HG03521 (cell line): Measurements from ENCODE around the gene MAP4K3.
"Not testable (repeated sequence)": the region's sequence is repeated elsewhere in the genome, so short reads cannot be mapped to it uniquely, and the experiment has no call there.

ENCODE experiments used
- ATAC-seq: cut with Tn5 transposase; IDR thresholded peaks from one replicate; pipeline ENCODE4 v1.9.1; 2021; ENCODE audit warnings: mild to moderate bottlenecking, moderate library complexity; ENCODE audit not compliant: unreplicated experiment

The MAP4K3 gene

DNA sequence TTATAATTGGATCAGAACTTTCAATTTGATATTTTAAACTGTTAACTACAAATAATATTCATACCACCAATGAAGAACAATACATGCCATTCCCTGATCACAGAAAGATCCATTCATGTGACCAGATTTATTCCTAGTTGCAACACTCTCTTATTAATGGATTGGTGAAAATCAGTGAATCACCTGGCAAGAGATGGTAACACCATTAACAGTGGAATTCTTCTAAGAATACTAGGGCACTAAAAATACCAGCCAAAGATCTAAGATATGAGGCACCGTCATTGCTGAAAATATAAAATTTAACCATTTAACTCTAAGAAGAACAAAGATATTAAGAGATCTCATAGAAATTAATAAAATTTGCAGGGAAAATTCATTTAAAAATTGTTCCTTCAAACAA, 58.1 kb downstream of the MAP4K3 start:
- no peak for ATAC-seq

DNA sequence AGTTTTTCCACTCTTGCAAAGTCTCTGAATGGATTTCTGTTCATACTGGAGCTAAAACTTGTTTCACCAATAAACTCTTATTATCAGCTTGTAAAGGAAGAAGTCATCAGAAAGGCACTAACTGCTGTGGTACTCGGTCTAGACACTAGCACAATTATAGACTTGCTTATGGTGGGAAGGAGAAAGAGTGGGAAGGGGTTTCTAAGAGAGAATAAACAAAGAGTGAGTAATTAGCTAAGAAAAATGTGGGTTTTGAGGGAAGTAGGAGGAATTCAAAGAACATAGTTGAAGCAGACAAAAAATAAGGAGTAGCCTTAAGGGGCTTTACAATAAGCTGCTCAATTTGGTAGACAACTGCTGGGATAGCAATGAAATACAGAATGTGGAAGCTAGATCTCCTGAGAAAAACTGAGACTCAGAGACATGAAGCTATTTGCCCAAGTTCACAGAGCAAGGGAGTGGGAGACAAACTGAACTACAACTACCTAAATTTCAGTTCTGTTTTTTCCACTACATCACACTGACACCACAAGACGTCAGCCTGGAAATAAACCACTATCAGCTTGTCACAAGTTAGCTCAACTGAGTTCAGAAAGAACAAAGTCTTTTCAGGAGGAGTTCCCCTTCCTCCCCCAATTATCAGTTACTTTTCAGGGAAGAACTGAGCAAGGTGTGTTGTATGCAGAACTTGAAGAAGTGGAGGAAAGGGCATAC, 59.7 kb downstream of the MAP4K3 start:
- peak; percentile 79 for ATAC-seq

DNA sequence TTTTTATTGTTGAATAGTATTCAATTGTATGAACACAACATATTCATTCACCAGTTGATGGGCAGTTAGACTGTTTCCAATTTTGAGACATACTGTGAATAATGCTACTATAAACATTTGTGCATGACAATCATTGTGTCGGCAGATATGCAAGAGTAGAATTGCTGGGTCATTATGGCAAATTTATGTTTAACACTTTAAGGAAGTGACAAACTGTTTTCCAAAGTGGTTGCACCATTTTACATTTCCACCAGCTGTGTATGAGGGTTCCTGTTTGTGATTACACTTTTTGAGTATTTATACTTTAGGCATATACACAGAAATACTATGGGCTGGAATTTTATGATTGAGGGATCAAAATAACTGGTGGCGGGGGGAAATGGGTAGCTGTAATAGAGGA, 61.2 kb downstream of the MAP4K3 start:
- no peak for ATAC-seq

DNA sequence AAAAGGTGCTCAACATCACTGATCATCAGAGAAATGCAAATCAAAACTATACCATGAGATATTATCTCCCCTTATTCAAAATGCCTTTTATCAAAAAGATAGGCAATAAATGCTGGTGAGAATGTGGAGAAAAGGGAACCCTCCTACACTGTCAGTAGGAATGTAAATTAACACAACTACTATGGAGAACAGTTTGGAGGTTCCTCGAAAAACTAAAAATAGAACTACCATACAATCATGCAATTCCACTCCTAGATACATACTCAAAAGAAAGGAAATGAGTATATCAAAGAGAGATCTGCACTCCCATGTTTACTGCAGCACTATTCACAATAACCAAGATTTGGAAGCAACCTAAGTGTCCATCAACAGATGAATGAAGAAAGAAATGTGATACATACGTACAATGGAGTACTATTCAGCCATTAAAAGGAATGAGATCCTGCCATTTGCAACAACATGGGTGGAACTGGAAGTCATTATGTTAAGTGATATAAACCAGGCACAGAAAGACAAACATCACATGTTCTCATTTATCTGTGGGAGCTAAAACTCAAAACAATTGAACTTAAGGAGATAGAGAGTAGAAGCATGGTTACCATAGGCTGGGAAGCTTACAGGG, 63.8 kb downstream of the MAP4K3 start:
- no peak for ATAC-seq

DNA sequence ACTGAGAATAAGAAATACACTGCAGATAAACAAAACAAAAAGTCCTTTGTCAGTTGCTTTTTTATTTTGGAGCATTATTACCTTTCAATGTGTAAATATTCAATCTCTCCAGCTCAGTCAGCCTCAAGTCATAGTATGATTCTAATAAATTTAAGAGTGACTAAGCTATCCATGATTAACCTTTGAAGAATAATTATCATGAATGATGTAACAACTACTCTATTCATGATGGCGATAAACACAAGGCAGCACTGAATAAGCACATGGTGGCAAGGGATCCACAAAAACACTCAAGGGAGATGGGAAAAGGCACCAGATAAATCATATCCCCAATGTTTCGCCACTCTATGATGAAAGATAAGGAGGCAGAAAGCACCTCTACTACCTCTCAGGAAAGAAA, 67.0 kb downstream of the MAP4K3 start:
- ATAC-seq = no peak

DNA sequence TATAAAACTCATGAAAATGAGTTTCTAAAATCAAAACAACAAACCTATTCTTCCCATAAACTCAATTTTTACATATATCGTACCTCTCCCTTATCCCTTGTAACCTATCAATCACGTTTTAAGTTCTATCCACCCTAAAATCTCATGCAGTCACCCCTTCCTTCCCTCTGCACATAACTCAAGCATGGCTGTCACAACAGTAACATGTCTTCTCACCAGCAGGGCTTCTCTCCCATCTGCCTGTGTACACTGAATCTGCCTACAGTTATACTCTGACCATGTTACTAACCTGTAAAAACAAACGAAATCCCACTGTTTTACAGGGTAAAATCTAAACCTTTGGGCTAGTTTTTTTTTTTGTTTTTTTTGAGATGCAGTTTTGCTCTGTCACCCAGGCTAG, 68.2 kb downstream of the MAP4K3 start:
- no peak for ATAC-seq

DNA sequence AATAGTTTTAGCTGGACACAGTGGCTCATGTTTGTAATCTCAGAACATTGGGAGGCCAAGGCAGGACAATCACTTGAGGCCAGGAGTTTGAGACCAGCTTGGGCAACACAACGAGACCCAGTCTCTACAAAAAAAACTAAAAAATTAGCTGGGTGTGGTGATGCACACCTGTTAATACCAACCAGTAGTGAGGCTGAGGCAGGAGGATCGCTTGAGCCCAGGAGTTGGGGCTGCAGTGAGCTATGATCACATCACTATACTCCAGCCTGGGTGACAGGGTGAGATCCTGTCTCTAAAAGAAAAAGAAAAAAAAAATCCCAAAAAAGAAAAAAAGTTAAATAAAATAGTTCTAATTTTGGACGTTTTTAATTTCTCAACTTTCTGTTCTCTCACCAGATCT, 68.7 kb downstream of the MAP4K3 start:
- no peak for ATAC-seq

DNA sequence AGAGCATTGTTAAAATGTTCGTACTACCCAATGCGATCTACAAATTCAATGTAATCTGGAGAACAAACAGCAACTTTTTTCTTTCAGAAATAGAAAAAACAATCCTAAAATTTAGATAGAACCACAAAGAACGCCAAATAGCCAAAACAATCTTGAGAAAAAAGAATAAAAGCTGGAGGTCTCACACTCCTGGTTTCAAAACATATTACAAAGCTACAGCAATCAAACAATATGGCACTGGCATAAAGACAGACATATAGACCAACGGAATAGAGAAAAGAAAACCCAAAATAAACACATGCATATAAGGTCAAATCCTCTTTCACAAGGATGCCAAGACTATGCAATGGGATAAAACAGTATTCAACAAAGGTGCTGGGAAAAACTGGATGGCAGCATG, 74.5 kb downstream of the MAP4K3 start:
- ATAC-seq = no peak

DNA sequence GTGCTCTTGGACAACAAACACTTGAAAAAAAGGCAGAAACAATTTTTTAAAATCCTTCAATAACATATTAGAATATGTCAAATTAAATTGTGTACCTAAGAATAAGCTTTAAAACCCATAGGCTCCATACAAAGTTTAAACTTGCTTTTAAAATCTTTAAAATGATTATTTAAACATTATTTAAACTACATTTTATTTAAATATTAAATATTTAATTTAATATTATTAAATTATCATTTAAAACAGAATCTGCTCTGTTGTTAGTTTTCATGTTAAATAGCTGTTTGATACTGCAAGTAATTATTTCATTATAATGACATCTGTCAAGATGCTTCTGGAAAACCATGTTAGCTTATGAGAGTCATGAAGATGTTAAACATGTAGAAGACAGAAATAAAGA, 75.6 kb downstream of the MAP4K3 start:
- ATAC-seq = no peak

DNA sequence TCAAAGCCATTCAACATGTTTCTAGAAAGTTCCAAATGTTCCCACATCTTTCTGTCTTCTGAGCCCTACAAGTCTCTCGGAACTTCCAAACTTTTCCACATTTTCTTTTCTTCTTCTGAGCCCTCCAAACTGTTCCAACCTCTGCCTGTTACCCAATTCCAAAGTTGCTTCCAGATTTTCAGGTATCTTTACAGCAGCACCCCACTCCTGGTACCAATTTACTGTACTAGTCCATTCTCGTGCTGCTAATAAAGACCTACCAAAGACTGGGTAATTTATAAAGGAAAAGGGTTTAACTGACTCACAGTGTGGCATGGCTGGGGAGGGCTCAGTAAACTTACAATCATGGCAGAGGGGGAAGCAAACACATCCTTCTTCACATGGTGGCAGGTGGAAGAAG, 76.7 kb downstream of the MAP4K3 start:
- ATAC-seq = not testable (repeated sequence)

DNA sequence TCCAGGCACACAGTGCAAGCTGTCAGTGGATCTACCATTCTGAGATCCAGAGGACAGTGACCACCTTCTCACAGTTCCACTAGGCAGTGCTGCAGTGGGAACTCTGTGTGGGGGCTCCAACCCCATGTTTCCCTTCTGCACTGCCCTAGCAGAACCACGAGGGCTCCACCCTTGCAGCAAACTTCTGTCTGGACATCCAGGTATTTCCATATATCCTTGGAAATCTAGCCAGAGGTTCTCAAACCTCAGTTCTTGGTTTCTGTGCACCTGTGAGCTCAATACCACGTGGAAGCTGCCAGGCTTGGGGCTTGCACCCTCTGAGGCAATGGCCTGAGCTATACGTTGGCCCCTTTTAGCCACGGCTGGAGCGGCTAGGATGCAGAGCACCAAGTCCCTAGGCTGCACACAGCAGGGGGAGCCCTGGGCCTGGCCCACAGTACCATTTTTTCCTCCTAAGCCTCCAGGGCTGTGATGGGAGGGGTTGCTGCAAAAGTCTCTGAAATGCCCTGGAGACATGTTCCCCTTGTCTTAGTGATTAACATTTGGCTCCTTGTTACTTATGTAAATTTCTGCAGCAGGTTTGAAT, 77.5 kb downstream of the MAP4K3 start:
- no peak for ATAC-seq

DNA sequence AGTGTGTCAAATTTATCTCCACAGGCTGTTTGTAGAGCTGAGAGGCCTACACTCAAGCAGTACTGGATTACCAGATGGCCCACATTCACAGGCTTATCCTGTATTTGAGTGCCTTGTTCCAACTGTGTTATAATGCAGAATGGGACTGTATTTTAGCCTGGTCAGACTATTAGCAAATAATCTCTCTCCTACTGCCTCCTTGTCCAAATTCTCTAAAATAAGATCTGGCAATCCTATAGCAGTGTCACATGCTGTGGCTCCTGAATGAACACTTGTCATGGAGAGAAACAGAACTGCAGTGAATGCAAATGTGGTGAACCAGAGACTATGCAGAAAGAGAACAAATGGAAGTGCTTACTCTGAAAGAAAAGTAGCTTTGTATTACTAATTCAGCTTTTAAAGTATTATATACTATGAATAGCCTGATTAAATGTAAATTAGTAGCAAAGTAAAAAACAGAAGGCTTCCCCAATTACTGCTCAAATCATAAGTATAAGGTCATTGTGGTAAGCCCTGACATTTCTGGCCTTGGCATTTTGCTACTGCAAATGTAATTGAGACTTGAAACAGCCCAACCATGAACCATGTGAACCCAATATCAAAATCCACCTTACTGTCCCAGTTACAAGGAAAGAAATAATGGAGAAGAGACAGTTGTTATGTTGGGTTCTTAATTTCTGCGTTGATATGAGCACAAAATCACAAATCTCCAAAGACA, 80.0 kb downstream of the MAP4K3 start:
- no peak for ATAC-seq

DNA sequence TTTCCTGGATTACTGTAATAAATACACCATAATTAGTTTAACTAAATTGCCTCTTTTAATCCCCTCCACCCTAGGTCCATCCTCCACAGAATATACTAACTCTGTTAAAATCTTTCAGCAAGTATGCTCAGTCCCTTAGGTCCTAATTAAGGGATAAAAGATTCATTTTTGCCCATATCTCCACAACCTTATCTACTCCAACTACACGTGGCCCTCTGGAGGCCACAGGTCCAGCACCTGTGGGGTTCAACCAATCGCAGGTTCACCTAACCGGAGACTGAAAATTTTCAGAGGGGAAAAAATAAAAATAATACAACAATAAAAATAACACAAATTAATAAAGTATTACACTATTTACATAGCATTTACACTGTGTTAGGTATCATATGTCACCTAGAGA, 86.4 kb downstream of the MAP4K3 start:
- no peak for ATAC-seq

DNA sequence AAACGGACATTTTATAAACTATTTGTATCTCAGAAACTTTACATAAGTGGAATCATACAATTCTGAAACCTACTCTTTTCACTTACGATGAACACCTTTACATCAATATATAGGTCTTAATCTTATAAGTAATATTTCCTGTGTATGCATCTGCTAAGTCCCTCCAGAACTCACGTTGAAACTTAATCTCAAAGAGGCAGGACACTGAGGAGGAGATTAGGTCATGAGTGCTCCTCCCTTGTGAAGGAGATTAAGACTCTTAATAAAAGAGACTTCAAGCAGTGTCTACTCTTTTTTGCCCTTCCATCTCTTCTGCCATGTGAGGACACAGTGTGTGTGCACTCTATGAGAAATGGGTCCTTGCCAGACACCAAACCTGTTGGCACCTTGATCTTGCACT, 98.6 kb downstream of the MAP4K3 start:
- no peak for ATAC-seq

DNA sequence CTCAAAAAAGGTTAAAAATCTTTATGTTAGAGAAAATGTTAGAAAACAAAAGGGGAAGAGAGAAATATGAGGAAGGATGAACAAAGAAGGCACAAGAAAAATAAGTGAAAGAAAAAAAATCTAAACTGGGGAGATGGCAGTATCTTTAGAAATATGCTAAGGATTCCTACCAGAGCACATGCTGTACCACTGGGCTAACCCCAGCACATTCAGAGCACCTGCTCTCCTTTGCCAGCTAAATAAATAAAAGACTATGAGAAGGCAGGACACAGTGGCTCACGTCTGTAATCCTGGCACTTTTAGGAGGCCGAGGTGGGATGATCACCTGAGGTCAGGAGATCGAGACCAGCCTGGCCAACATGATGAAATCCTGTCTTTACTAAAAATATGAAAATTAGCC, 101.2 kb downstream of the MAP4K3 start:
- no peak for ATAC-seq

DNA sequence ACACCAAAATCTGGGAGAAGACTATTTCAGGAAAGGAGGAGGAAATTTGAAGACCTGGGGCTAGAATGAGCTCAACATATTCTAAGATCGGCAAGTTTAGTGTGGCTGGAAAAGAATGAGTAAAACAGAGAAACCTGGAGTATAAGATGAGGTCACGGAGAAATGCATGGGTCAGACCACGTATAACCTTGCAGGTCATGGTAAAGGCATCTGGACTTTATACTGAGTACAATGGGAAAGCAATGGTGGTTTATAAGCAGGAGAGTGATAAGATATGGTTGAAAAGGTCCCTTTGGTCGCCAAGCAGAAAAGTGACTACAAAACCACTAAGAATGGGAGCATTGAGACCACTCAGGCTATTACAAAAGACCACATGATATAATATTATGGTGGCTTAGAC, 102.1 kb downstream of the MAP4K3 start:
- ATAC-seq = no peak

DNA sequence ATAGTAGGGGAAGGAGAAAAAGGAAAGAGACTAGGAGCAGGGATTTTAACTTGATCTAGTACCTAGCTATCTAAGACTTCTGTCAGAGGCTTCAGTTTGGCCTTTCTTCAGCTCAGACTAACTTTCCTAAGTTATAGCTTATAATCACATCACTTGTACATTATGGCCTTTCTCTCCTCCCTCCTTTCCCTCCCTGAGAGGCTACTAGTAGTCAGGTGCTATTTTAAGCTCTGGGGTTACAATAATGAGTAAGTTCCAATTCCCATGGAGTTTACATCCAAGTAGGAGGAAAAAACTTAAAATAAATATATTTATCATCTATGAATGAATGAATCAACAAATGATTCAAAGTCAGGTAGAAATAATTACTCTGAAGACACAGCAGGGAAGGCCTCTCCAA, 102.6 kb downstream of the MAP4K3 start:
- ATAC-seq = no peak

DNA sequence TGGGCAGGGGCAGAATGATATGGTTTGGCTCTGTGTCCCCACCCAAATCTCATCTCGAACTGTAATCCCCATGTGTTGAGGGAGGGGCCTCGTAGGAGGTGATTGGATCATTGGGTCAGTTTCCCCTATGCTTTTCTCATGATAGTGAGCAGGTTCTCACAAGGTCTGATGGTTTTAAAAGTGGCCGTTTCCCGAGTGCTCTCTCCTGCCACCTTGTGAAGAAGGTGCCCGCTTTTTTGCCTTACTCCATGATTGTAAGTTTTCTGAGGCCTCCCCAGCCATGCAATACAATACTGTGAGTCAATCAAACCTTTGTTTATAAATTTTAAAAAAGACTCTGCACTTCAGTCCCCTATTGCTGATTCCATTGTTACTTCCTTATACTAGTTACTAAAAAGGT, 110.4 kb downstream of the MAP4K3 start:
- ATAC-seq = no peak

DNA sequence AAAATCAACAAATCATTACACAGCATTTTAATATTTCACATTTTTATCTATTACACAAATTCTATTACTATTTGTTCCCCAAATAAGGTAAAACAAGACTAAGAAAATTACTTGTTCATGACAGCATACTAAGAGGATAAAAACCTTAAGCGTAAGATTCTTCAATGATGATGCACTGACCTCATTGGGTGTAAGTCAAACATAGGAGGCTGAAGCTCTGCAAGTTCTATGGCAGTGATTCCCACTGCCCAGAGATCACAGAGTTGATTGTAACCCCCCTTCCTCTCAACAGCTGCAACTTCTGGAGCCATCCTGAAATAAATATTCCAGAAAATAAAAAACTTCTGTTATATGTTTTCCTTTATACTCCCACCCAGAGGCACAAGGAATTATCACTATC, 111.1 kb downstream of the MAP4K3 start:
- ATAC-seq = no peak

DNA sequence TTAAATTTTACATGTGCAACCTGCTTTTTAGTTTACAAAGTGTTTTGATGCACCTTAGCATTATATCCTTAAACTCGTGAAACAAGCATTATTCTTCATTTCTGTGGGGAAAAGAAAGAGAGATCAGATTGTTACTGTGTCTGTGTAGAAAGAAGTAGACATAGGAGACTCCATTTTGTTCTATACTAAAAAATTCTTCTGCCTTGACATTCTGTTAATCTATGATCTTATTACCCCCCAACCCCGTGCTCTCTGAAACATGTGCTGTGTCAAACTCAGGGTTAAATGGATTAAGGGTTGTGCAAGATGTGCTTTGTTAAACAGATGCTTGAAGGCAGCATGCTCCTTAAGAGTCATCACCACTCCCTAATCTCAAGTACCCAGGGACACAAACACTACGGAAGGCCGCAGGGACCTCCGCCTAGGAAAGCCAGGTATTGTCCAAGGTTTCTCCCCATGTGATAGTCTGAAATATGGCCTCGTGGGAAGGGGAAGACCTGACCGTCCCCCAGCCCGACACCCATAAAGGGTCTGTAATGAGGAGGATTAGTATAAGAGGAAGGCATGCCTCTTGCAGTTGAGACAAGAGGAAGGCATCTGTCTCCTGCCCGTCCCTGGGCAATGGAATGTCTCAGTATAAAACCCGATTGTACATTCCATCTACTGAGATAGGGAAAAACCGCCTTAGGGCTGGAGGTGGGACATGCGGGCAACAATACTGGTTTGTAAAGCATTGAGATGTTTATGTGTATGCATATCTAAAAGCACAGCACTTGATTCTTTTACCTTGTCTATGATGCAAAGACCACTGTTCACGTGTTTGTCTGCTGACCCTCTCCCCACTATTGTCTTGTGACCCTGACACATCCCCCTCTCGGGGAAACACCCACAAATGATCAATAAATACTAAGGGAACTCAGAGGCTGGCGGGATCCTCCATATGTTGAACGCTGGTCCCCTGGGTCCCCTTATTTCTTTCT, 115.7 kb downstream of the MAP4K3 start:
- ATAC-seq = not testable (repeated sequence)

DNA sequence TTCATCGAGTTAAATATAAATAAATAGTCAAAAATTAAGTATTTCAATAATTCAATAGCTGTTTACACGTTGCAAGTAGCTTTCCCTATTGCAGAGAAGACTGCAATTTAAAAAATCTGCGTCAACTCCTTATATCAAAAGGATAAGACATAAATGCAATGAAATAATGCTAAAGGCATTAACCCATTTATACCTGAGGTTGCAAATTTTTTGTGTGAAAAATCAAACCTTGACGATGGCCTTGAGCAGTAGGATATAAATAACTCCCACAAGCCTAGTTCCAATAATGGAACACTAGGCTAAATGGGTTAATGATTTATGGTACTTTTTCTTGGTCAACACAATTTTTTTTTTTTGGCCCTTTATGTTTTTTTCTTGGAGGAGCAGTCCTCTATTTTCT, 116.9 kb downstream of the MAP4K3 start:
- ATAC-seq = no peak
